Fibroblast of villous mesenchyme (primary cell): ENCODE data around the gene MIDN. TPM values are rescaled to one million over a fixed set of nuclear protein-coding genes. Genes with fewer than 3 reads are reported as not detected.

ENCODE experiments used
- DNase-seq: peaks from one replicate; pipeline ENCODE4 v3.0.0-alpha.2; 2010; ENCODE audit warnings: low read depth
- H3K4me3 ChIP-seq: 2 replicates; pipeline ENCODE4 v1.5.1; 2011; ENCODE audit warnings: low read depth, mild to moderate bottlenecking, low read length
- CTCF ChIP-seq: IDR thresholded peaks from 2 replicates; pipeline ENCODE4 v1.5.1; 2012; ENCODE audit warnings: low read depth, mild to moderate bottlenecking, low read length; ENCODE audit not compliant: insufficient read depth
- total RNA-seq: library from RNA; depleted of rRNA; stranded (reverse); fragments of >200 nt; gene quantifications from 2 replicates; pipeline ENCODE4 v1.2.3, GENCODE V29; 2012

Gene MIDN
- total RNA-seq, 1 donor: 14.2 TPM

DNA sequence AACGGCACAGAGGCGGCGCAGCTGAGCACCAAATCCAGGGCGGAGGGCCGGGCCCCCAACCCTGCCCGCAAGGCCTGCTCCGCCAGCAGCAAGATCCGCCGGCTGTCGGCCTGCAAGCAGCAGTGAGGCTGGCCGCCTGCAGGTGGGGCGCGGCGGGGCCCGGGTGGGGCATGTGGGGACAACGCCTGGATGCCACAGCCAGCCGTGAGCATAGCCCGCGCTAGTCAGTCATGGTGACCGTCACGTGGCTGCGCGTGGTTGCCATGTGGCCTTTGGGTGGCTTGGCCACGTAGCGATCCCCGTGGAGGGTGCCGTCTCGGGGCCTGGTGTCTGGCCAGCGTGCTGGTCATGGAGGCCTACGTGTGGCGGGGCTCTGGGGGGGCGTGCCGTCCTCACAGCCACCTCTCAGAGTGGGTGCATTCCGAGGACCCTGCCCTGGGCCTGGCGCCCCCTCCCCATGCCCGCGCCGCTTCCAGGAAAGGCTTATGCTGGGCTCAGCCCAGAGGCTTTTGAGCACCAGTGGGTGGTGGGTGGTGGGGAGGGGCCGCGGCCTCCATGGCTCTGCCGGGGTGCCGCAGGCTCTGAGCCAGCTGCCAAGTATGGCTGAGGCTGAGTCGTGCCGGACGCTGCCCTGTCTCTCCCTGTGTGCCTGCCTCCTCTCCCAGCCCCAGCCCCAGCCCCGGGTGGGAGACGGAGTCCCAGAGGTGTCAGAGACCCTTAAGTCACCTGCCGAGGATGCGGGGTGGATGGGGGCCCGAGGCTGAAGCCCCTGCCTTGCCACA lies 21.7 kb upstream of the MIDN start:
- no peak for DNase-seq
- TF ChIP-seq CTCF: no peak
- no peak overlapping the region for H3K4me3 ChIP-seq

DNA sequence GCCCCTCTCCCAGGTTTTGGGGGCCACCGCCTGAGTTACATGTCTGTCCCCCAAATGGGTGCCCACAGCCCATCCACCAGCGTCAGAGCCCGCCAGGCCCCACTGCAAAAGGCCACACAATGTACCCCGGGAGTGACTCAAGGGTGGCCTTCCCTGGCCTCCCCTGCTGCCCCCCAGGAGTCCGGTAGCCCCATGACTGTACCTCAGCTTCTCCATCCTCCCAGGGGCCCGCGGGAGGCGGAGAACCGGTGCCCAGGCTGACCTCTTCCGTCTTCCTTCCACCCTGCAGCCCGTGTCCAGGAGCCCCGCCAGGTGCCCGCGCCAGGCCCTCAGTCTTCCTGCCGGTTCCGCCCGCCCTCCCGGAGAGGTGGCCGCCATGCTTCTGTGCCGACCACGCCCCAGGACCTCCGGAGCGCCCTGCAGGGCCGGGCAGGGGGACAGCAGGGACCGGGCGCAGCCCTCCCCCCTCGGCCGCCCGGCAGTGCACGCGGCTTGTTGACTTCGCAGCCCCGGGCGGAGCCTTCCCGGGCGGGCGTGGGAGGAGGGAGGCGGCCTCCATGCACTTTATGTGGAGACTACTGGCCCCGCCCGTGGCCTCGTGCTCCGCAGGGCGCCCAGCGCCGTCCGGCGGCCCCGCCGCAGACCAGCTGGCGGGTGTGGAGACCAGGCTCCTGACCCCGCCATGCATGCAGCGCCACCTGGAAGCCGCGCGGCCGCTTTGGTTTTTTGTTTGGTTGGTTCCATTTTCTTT lies 20.9 kb upstream of the MIDN start:
- H3K4me3 ChIP-seq: no peak overlapping the region
- no peak for TF ChIP-seq CTCF
- peak; percentile 40 for DNase-seq

DNA sequence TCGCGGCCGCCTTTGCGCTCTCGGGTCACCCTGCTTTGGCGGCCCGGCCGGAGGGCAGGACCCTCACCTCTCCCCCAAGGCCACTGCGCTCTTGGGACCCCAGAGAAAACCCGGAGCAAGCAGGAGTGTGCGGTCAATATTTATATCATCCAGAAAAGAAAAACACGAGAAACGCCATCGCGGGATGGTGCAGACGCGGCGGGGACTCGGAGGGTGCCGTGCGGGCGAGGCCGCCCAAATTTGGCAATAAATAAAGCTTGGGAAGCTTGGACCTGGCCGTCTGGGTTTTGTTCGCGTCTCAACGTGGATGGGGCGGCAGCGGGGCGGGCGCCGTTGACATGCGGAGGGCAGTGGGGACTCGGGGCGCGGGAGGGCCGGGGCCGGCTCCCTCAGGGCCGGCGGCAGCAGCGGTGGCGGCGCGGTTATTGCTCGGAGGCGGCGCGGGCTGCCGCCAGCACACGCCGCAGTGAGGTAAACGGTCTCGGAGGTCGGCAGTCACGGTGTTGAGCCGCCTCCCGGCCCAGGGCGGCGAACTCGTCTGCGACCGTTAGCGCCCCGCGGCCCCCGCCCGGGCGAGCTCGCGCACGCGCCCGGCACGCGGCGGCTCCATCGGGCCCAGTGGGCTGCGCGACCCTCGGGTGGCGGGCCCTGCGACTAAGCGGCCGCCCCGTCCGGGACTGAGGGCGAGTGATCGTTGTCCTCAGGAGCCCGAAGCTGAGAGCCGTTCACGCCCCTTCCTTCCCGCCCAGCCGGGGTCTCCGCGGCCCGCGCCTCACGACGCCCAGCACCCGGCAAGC lies 20.0 kb upstream of the MIDN start:
- H3K4me3 ChIP-seq: no peak overlapping the region
- TF ChIP-seq CTCF: no peak
- no peak for DNase-seq

DNA sequence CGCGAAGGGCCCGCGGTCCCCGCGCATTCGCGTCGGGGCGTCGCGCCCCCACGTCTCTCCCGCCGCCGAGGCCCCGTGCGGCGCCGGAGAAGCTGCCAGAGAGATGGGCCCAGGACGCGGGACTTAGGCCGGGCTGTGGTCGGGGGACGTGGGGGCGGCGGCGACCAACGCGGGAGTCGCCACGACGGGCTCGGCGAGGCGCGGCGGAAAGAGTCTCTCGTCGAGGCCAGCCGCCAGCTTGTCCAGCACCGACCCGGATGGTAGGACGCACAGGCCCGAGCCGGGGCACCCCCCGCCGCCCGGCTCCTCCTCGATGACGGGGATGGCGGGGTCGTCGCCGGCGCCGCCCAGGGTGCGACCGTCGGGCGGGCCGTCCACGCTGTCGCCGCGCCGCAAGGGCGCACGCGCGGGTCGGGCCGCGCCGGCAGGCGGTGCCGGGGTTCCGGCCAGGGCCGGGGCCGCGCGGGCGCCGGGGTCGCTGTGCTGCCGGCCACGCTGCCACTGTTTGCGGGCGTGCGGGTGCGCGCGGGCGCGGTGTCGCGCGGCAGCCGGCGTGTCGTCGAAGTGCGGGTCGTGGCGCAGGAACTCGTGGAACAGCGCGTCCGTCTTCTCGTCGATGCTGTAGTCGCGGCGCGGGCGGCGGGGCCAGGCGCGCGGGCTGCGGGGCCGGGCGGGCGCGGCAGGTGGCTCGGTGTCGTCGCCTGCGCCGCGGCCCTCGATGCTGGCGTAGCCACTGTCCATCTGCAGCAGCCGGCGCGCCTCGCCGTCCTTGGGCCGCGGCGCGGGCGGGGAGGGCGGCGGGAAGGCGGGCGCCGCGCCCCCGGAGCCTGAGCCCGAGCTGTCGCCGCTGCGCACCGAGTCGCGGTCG lies 19.1 kb upstream of the MIDN start:
- no peak for DNase-seq
- H3K4me3 ChIP-seq: no peak overlapping the region
- TF ChIP-seq CTCF: no peak

DNA sequence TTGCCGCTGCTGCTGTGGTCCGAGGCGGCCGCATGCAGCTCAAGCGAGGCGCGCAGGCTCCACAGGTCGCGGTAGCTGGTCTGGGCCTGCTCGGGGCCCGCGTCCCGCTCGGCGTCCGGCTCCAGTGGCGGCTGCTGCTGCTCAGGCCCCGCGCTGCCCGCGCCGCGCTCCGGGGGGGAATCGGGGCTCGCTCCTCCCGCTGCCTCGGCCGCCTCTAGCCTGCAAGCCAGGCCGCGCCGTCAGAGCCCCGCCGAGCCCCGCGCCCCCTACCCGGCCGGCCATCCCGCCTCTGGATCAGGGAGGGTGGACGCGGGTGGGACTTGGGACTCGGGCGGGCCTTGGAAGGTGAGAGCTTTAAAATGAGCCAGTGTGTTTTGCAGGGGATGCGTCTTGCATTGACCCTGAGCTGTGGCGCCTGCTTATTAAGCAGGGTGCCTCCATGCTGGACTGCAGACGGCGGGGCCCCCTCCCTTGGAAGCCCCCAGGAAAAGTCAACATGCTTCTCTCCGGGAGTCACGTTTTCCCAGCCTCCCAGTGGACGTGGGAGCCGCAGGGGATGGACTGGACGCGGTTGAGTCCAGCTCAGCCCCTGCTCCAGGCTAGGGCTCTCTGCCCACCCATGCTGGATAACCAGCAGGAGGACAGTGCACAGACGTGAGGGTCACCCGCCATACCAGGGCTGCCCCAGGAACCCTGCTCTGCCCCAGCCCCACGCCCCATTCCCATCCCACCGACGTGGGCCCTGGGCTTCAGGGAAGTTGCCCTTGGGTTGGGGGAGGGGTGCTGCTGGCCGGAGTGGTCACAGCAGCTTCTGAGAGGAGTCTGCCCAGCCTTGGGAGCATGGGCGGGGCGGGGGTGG lies 18.2 kb upstream of the MIDN start:
- DNase-seq: no peak
- no peak for TF ChIP-seq CTCF
- no peak overlapping the region for H3K4me3 ChIP-seq
